H1 (cell line): Measurements from ENCODE around the gene LLGL2. TPM values are rescaled to one million over a fixed set of nuclear protein-coding genes. Genes with fewer than 3 reads are reported as not detected.

Experiments
- CTCF ChIA-PET: fragments of 300-600 bp; sonication (Branson Sonifier 250); formaldehyde crosslinking; loops from one replicate; lab custom pipeline; 2021; ENCODE audit not compliant: partially characterized antibody; lab: Charles Lee
- POLR2A ChIA-PET: fragments of 300-600 bp; sonication (Branson Sonifier 250); formaldehyde crosslinking; loops from one replicate; lab custom pipeline; 2021; ENCODE audit warnings: inconsistent platforms; ENCODE audit not compliant: partially characterized antibody; lab: Charles Lee
- DNase-seq, 2 experiments: peaks; one replicate each; pipeline versions ENCODE4 v3.0.0 to v3.0.0-alpha.2; 2010 to 2022; ENCODE audit warnings: low spot score in 2 of 2, low read depth in 1 of 2, mixed read lengths in 1 of 2
- FAIRE-seq: peaks from 2 replicates; lab custom pipeline; 2011; peaks lifted over from hg19 to GRCh38; lab: Jason Lieb, UNC
- H2AFZ ChIP-seq: 2 replicates; pipeline ENCODE4 v1.8.1; 2012; ENCODE audit warnings: low read length, inconsistent platforms
- H2AK5ac ChIP-seq: 2 replicates; pipeline ENCODE4 v1.6.1; 2013; ENCODE audit warnings: low read depth, low read length
- H2BK120ac ChIP-seq: replicated peaks from 2 replicates; pipeline ENCODE3; 2013; ENCODE audit warnings: low read depth, low read length, inconsistent platforms
- H2BK12ac ChIP-seq: 2 replicates; pipeline ENCODE4 v1.6.1; 2013; ENCODE audit warnings: low read depth, low read length
- H2BK15ac ChIP-seq: 2 replicates; pipeline ENCODE4 v1.6.1; 2013; ENCODE audit warnings: low read length
- H2BK20ac ChIP-seq: 2 replicates; pipeline ENCODE4 v1.6.1; 2013; ENCODE audit warnings: low read length
- H2BK5ac ChIP-seq: 2 replicates; pipeline ENCODE4 v1.6.1; 2013; ENCODE audit warnings: low read depth, low read length
- H3K14ac ChIP-seq: 2 replicates; pipeline ENCODE4 v1.6.1; 2013; ENCODE audit warnings: inconsistent platforms; ENCODE audit not compliant: insufficient read length
- H3K18ac ChIP-seq: 2 replicates; pipeline ENCODE4 v1.6.1; 2013; ENCODE audit warnings: low read length; ENCODE audit errors: extremely low read depth
- H3K23ac ChIP-seq: 2 replicates; pipeline ENCODE4 v1.6.1; 2013; ENCODE audit warnings: inconsistent platforms; ENCODE audit not compliant: insufficient read length
- H3K23me2 ChIP-seq: 2 replicates; pipeline ENCODE4 v1.6.1; 2013; ENCODE audit warnings: low read depth, low read length
- H3K27ac ChIP-seq: 2 replicates; pipeline ENCODE4 v1.6.1; 2011; ENCODE audit warnings: low read depth, low read length, inconsistent platforms
- H3K27me3 ChIP-seq, 4 experiments: replicated peaks in 1 of 4; 1 replicate in 1 of 4; 2 replicates in 3 of 4; pipeline versions ENCODE4 v1.6.1 to v1.8.1; 2011 to 2013; ENCODE audit warnings: low read length in 3 of 4, mild to moderate bottlenecking in 3 of 4, inconsistent platforms in 2 of 4, mixed read lengths in 2 of 4, moderate library complexity in 1 of 4; ENCODE audit not compliant: control insufficient read depth in 3 of 4, insufficient read depth in 3 of 4; ENCODE audit errors: extremely low read depth in 1 of 4
- H3K36me3 ChIP-seq, 4 experiments: 2 replicates each; pipeline versions ENCODE4 v1.6.1 to v1.8.1; 2011 to 2013; ENCODE audit warnings: mild to moderate bottlenecking in 4 of 4, low read length in 3 of 4, moderate library complexity in 2 of 4, control low read depth in 1 of 4, inconsistent platforms in 1 of 4; ENCODE audit not compliant: insufficient read depth in 4 of 4, control insufficient read depth in 2 of 4
- H3K4ac ChIP-seq: replicated peaks from 2 replicates; pipeline ENCODE3; 2013; ENCODE audit warnings: low read length, low read depth, mixed read lengths, inconsistent platforms; ENCODE audit not compliant: insufficient read length
- H3K4me1 ChIP-seq, 4 experiments: replicated peaks in 1 of 4; 1 replicate in 1 of 4; 2 replicates in 3 of 4; pipeline versions ENCODE4 v1.6.1 to v1.8.1; 2011 to 2013; ENCODE audit warnings: low read length in 3 of 4, inconsistent platforms in 2 of 4, mixed read lengths in 1 of 4; ENCODE audit not compliant: insufficient read depth in 4 of 4, control insufficient read depth in 3 of 4
- H3K4me2 ChIP-seq, 2 experiments: 2 replicates each; pipeline versions ENCODE4 v1.6.1 to v1.8.1; 2011 to 2013; ENCODE audit warnings: low read depth in 2 of 2, low read length in 2 of 2, control low read depth in 1 of 2, inconsistent platforms in 1 of 2, mild to moderate bottlenecking in 1 of 2; ENCODE audit not compliant: insufficient read depth in 1 of 2
- H3K4me3 ChIP-seq, 4 experiments: fragments of 200-600, 300-600 bp in 1 of 4; sonication (generic), shearing (Covaris generic), sonication (Bioruptor Twin) in 1 of 4; 2 replicates each; pipeline versions ENCODE4 v1.5.1 to v1.8.1; 2011 to 2016; ENCODE audit warnings: low read length in 4 of 4, low read depth in 3 of 4, control low read depth in 2 of 4, inconsistent platforms in 2 of 4, mild to moderate bottlenecking in 2 of 4, mixed read lengths in 1 of 4, moderate library complexity in 1 of 4; ENCODE audit not compliant: insufficient read depth in 2 of 4; ENCODE audit errors: extremely low read depth in 1 of 4
- H3K56ac ChIP-seq: replicated peaks from 2 replicates; pipeline ENCODE3; 2013; ENCODE audit warnings: low read depth, mild to moderate bottlenecking, mixed read lengths, low read length, inconsistent platforms; ENCODE audit not compliant: insufficient read length
- H3K79me1 ChIP-seq: 2 replicates; pipeline ENCODE4 v1.6.1; 2013; ENCODE audit warnings: low read depth, low read length, control low read depth
- H3K79me2 ChIP-seq, 2 experiments: 2 replicates each; pipeline versions ENCODE4 v1.6.1 to v1.8.1; 2012 to 2013; ENCODE audit warnings: low read length in 2 of 2, mild to moderate bottlenecking in 2 of 2, inconsistent platforms in 1 of 2; ENCODE audit not compliant: insufficient read depth in 2 of 2, control insufficient read depth in 1 of 2
- H3K9ac ChIP-seq, 4 experiments: replicated peaks in 1 of 4; 1 replicate in 1 of 4; 2 replicates in 3 of 4; pipeline versions ENCODE4 v1.6.1 to v1.8.1; 2011 to 2013; ENCODE audit warnings: low read depth in 3 of 4, low read length in 3 of 4, control low read depth in 2 of 4, mild to moderate bottlenecking in 2 of 4, moderate library complexity in 2 of 4, inconsistent platforms in 1 of 4; ENCODE audit errors: extremely low read depth in 1 of 4
- H3K9me3 ChIP-seq, 2 experiments: 2 replicates each; pipeline versions ENCODE4 v1.6.1 to v1.8.1; 2012 to 2013; ENCODE audit warnings: mild to moderate bottlenecking in 2 of 2, moderate library complexity in 2 of 2, control low read depth in 1 of 2, inconsistent platforms in 1 of 2, low read depth in 1 of 2, low read length in 1 of 2, mixed read lengths in 1 of 2; ENCODE audit not compliant: insufficient read depth in 2 of 2
- H4K20me1 ChIP-seq, 2 experiments: replicated peaks in 1 of 2; 2 replicates each; pipeline versions ENCODE3 to v1.8.1; 2011 to 2013; ENCODE audit warnings: inconsistent platforms in 2 of 2, low read length in 2 of 2, mild to moderate bottlenecking in 1 of 2; ENCODE audit not compliant: insufficient read depth in 2 of 2, control insufficient read depth in 1 of 2
- H4K5ac ChIP-seq: 2 replicates; pipeline ENCODE4 v1.6.1; 2013; ENCODE audit warnings: low read length, low read depth, mixed read lengths, inconsistent platforms; ENCODE audit not compliant: insufficient read length
- H4K8ac ChIP-seq: 2 replicates; pipeline ENCODE4 v1.8.0; 2013; ENCODE audit warnings: mild to moderate bottlenecking, moderate library complexity, low read length, inconsistent platforms; ENCODE audit not compliant: insufficient read depth; ENCODE audit errors: extremely low read depth
- H4K91ac ChIP-seq: replicated peaks from 2 replicates; pipeline ENCODE3; 2013; ENCODE audit warnings: low read length, mixed read lengths, inconsistent platforms; ENCODE audit not compliant: insufficient read length
- POLR2AphosphoS5 ChIP-seq: IDR thresholded peaks from 2 replicates; pipeline ENCODE4 v1.6.1; 2011; ENCODE audit warnings: low read depth, low read length
- ZNF274 ChIP-seq: IDR thresholded peaks from 2 replicates; pipeline ENCODE4 v1.7.0; 2012; ENCODE audit warnings: low read length, borderline replicate concordance; ENCODE audit errors: extremely low read depth
- whole genome bisulfite sequencing, 2 experiments: shearing (Covaris generic) in 1 of 2; methylation state at CpG; one replicate each; pipeline versions ENCODE4 v1.1.6 to v1.1.7; 2013 to 2015; ENCODE audit warnings: low lambda C conversion rate in 2 of 2, mixed read lengths in 2 of 2, inconsistent platforms in 1 of 2, low coverage in 1 of 2, missing lambda C conversion rate in 1 of 2; ENCODE audit not compliant: insufficient replicate concordance in 2 of 2, insufficient coverage in 1 of 2, insufficient read length in 1 of 2; ENCODE audit errors: extremely low coverage in 1 of 2, missing lambda C conversion rate in 1 of 2; 5-methylcytosine and 5-hydroxymethylcytosine counted together
- polyA plus RNA-seq, 7 experiments: library from polyadenylated mRNA; depleted of rRNA in 3 of 7; stranded (reverse) in 5 of 7; unstranded in 2 of 7; fragments of >200 nt in 5 of 7; fragments of 200-250 nt in 2 of 7; gene quantifications; 1 replicate in 5 of 7; 2 replicates in 1 of 7; 4 replicates in 1 of 7; pipeline versions ENCODE4 v1.2.1 to v1.2.3, GENCODE V29; 2011 to 2013; ENCODE audit warnings: missing spikeins in 2 of 7, mixed read lengths in 2 of 7
- total RNA-seq: library from RNA; stranded (reverse); fragmentation: NEBNext Ultra II Directional; extraction: Animal tissue kit (Norgen Biotek cat#: 25700); gene quantifications from 2 replicates; pipeline ENCODE4 v1.2.1, GENCODE V29; 2021

LLGL2 gene
- total and polyA plus RNA-seq, 2 of the 8 experiments (the other 6 are each of a cell fraction or from before 2014, with no cell fraction given), result 64.5 to 77.1 TPM

DNA sequence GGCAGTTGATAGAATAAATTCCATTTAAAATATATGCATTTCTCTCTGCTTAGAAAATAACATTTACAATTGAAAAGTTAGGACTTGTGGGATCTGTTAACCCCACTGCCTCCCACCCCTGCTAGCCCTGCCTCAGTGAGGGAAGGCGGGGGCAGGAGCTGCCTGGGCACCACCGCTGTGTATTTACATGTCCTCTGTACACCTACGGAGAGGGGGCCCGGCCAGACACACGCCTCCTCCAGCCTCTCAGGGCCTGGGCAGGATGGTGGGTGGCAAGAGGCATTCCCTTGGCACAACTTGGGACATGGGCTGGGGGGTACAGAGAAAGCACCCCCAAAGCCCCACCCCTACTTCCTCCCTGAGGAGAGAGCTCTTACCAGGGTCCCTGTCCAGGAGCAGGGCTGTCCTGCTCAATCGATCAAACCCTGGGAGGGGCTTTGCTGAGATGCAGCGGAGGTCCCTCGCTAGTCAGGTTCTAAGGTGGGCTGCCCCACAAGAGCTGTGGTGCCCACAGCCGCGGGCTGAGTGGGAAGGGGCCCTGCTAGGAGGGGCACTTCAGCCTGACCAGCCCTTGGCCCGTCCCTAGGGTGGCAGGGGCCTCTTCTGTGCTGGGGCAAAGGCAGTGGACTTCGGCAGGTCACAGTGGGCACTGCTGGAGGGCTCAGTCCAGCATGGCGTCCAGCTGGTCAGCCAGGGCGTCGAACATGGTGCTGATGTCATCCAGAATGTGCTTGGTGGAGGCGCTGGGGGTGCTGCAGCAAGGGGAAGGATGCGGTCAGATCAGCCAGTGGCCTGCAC lies 24.9 kb upstream of the LLGL2 start:
- Histone ChIP-seq H2BK12ac (no peak overlapping the region), H4K5ac (no peak overlapping the region), H2BK15ac (no peak overlapping the region), H3K56ac (no peak overlapping the region), H3K18ac (no peak overlapping the region), H3K27me3 (no peaks in the 10 kb centered on the region), H3K14ac (no peak overlapping the region), H2AFZ (no peak overlapping the region), H3K23ac (no peak overlapping the region), H3K4ac (no peak overlapping the region), H2BK120ac (no peak overlapping the region), H3K36me3 (peaks cover 3 to 8% (median 6%) of the 10 kb centered on the region in 4 experiments; a peak in 6 of 8 replicates), H3K23me2 (no peaks in the 10 kb centered on the region), H3K9me3 (no peaks in the 10 kb centered on the region), H3K4me2 (no peak overlapping the region), H2BK20ac (no peak overlapping the region), H2BK5ac (no peak overlapping the region), H2AK5ac (no peak overlapping the region), H3K4me1 (no peaks in the 10 kb centered on the region), H3K27ac (no peak overlapping the region; the same call in 1 of the 2 replicates), H3K79me2 (no peaks in the 10 kb centered on the region), H4K91ac (no peak overlapping the region), H4K8ac (no peak overlapping the region), H3K9ac (no peak overlapping the region), H3K79me1 (no peaks in the 10 kb centered on the region), H3K4me3 (no peak overlapping the region), H4K20me1 (peaks cover 0 to 9% of the 10 kb centered on the region in 2 experiments)
- TF ChIP-seq POLR2AphosphoS5 (peak; percentile 26; the same call in 1 of the 2 replicates), ZNF274 (no peak)
- DNase-seq (no peak), FAIRE-seq (no peak)
- ChIA-PET POLR2A (interaction anchor here (0.9 to 6.4 kb wide), 8 partner anchors 8 to 263 kb away, joined by 3 to 35 read pairs (median 4); partner anchors contain the start of genes CASKIN2 and TSEN54), CTCF (interaction anchor here (0.6 to 8.2 kb wide), 9 partner anchors 15 to 342 kb away, joined by 3 to 67 read pairs (median 5); partner anchors contain the start of genes SMIM5 and TSEN54)
- WGBS, 2 experiments, result 88% methylated on average over 17 of the region's 17 CpGs; no CpG with 5 or more reads in 1 of the 2 experiments
